Parathyroid adenoma (tissue), 2 donors: Measurements from ENCODE around the gene LRRC49.

Source experiments
- H2AFZ ChIP-seq: fragments of 300-600 bp; sonication (generic); one replicate; pipeline ENCODE4 v1.7.0; 2017; ENCODE audit warnings: antibody characterized with exemption, mild to moderate bottlenecking
- H3K27ac ChIP-seq: fragments of 300-600 bp; sonication (generic); one replicate; pipeline ENCODE4 v1.7.0; 2017
- H3K27me3 ChIP-seq: fragments of 300-600 bp; sonication (generic); one replicate; pipeline ENCODE4 v1.7.0; 2017; ENCODE audit warnings: low read length; ENCODE audit not compliant: control insufficient read depth, insufficient read depth
- H3K36me3 ChIP-seq: fragments of 300-600 bp; sonication (generic); one replicate; pipeline ENCODE4 v1.7.0; 2017; ENCODE audit warnings: low read length; ENCODE audit not compliant: control insufficient read depth, insufficient read depth
- H3K4me1 ChIP-seq: fragments of 300-600 bp; sonication (generic); one replicate; pipeline ENCODE4 v1.7.0; 2017; ENCODE audit warnings: control low read depth
- H3K4me2 ChIP-seq: fragments of 300-600 bp; sonication (generic); one replicate; pipeline ENCODE4 v1.7.0; 2017; ENCODE audit warnings: low read length
- H3K4me3 ChIP-seq: fragments of 300-600 bp; sonication (generic); one replicate; pipeline ENCODE4 v1.7.0; 2017; ENCODE audit warnings: low read depth, low read length
- H3K79me2 ChIP-seq: fragments of 300-600 bp; sonication (generic); one replicate; pipeline ENCODE4 v1.7.0; 2017; ENCODE audit warnings: control low read depth
- H3K9ac ChIP-seq: fragments of 300-600 bp; sonication (generic); one replicate; pipeline ENCODE4 v1.7.0; 2017; ENCODE audit warnings: mild to moderate bottlenecking
- H3K9me3 ChIP-seq: fragments of 300-600 bp; sonication (generic); one replicate; pipeline ENCODE4 v1.7.0; 2017; ENCODE audit warnings: low read length; ENCODE audit not compliant: control insufficient read depth
- TF ChIP-seq, protein P1 (sequence below): fragments of 300-600 bp; sonication (generic); IDR thresholded peaks from one replicate; pipeline ENCODE4 v1.7.0; 2017; ENCODE audit warnings: antibody characterized with exemption, mild to moderate bottlenecking
- donor health status: primary hyperparathyroidism.

Gene LRRC49

DNA sequence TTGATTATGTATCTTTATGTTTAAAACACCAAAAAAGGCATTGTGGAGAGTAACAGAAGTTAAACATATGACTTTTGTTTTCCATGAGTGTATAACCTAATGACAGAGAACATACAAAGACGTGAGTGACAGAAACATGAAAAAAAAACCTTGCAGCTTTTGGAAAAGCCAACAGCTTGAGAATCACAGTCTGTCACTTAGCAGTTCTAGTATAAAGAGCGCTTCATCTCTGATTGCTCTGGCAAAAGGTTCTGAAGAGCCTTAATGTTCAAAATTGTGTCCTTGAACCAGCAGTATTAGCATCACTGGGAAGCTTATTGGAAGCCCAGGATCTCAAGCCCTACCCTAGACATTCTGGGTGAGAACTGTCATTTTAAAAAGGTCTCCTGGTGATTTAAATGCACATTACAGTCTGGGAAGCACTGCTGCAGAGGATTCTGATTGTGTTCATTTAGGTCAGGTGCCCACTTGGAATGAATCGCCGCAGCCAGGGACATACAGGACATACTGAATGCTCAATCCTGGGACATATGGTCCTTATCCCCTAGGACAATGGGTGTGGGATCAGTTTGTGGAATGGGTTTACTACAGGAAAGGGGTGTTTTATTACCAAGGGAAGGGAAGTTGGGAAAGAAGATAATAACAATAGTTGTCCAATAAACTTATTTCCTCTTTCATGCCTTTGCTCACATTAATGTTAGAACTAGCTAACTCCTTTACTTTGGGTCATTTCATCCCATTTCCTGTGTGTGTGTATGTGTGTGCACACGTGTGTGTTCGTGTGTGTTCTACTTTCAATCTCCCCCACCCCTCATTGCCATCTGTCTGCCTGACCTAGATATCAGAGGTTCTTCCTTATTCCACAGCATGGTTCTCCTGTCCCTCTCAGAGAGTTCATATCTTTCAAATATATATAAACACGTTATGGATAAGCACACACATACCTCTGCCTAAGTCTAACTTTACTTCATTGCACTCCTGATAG is 55.0 kb downstream of the LRRC49 start:
- H3K9me3 ChIP-seq = no peaks in the 10 kb centered on the region
- H3K79me2 ChIP-seq = no peaks in the 10 kb centered on the region
- H2AFZ ChIP-seq = no peak overlapping the region
- no peaks in the 10 kb centered on the region for H3K27me3 ChIP-seq
- H3K27ac ChIP-seq = no peak overlapping the region
- H3K9ac ChIP-seq = no peak overlapping the region
- H3K4me2 ChIP-seq = no peak overlapping the region
- H3K36me3 ChIP-seq = no peaks in the 10 kb centered on the region
- no peak overlapping the region for H3K4me3 ChIP-seq
- TF ChIP-seq, protein P1, sequence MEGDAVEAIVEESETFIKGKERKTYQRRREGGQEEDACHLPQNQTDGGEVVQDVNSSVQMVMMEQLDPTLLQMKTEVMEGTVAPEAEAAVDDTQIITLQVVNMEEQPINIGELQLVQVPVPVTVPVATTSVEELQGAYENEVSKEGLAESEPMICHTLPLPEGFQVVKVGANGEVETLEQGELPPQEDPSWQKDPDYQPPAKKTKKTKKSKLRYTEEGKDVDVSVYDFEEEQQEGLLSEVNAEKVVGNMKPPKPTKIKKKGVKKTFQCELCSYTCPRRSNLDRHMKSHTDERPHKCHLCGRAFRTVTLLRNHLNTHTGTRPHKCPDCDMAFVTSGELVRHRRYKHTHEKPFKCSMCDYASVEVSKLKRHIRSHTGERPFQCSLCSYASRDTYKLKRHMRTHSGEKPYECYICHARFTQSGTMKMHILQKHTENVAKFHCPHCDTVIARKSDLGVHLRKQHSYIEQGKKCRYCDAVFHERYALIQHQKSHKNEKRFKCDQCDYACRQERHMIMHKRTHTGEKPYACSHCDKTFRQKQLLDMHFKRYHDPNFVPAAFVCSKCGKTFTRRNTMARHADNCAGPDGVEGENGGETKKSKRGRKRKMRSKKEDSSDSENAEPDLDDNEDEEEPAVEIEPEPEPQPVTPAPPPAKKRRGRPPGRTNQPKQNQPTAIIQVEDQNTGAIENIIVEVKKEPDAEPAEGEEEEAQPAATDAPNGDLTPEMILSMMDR = no peak
- H3K4me1 ChIP-seq = no peaks in the 10 kb centered on the region

DNA sequence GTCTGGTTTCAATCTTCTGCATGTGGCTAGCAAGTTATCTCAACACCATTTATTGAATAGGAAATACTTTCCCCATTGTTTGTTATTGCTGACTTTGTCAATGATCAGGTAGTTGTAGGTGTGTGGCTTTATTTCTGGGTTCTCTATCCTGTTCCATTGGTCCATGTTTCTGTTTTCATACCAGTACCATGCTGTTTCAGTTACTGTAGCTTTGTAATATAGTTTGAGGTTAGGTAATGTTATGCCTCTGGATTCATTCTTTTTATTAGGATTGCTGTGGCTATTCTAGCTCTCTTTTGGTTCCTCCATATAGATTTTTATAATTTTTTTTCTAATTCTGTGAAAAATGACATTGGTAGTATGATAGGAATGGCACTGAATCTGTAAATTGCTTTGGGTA is 58.3 kb downstream of the LRRC49 start:
- Histone ChIP-seq H2AFZ (no peak overlapping the region), H3K36me3 (no peaks in the 10 kb centered on the region), H3K4me1 (no peaks in the 10 kb centered on the region), H3K79me2 (no peaks in the 10 kb centered on the region), H3K27ac (no peak overlapping the region), H3K4me2 (no peak overlapping the region), H3K4me3 (no peak overlapping the region), H3K9me3 (no peaks in the 10 kb centered on the region), H3K9ac (no peak overlapping the region), H3K27me3 (no peaks in the 10 kb centered on the region)
- TF ChIP-seq, protein P1 = no peak

DNA sequence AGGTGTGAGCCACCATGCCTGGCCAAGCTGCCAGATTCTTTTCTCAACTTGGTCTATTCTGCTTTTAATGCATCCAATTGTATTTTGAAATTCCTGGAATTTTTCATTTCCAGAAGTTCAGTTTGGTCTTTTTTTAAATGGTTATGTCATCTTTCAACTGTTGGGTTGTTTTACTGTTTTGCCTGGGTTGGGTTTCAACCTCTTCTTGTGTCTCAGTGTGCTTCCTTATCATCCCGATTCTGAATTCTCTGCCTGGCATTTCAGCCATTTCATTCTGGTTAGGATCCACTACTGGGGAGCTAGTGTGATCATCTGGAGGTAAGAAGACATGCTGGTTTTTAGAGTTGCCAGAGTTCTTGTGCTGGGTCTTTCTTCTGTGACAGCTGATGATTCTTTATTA is 61.5 kb downstream of the LRRC49 start:
- Histone ChIP-seq H2AFZ (no peak overlapping the region), H3K4me1 (no peaks in the 10 kb centered on the region), H3K9ac (no peak overlapping the region), H3K9me3 (no peaks in the 10 kb centered on the region), H3K27ac (no peak overlapping the region), H3K4me2 (no peak overlapping the region), H3K4me3 (no peak overlapping the region), H3K27me3 (no peaks in the 10 kb centered on the region), H3K36me3 (no peaks in the 10 kb centered on the region), H3K79me2 (no peaks in the 10 kb centered on the region)
- TF ChIP-seq, protein P1 = no peak

DNA sequence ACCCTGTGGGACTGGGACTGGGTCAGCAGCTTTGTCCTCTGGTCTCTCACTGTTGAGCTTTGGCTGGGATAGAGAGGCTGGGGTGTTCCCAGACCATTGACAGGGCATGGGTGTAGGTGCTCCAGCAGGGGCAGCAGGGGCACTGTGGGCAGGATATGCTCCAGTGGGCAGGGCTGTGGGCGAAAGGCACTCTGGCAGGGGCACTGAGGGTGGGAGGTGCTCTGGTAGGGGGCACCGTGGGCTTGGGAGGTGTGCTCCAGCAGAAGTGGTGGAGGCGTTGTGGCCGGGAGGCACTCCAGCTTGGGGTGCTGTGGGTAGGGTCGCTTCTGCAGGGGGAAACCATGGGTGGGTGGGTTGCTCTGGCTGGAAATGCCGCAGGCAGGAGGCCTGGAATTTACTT is 62.1 kb downstream of the LRRC49 start:
- no peak overlapping the region for H3K9ac ChIP-seq
- no peak overlapping the region for H3K4me2 ChIP-seq
- TF ChIP-seq, protein P1 = no peak
- no peaks in the 10 kb centered on the region for H3K9me3 ChIP-seq
- no peaks in the 10 kb centered on the region for H3K27me3 ChIP-seq
- H3K27ac ChIP-seq = no peak overlapping the region
- H3K36me3 ChIP-seq = no peaks in the 10 kb centered on the region
- H3K4me1 ChIP-seq = no peaks in the 10 kb centered on the region
- H3K4me3 ChIP-seq = no peak overlapping the region
- H2AFZ ChIP-seq = no peak overlapping the region
- no peaks in the 10 kb centered on the region for H3K79me2 ChIP-seq
